HepG2 (cell line): ENCODE measurements around the gene PODN. TPM values are rescaled to one million over a fixed set of nuclear protein-coding genes. Genes with fewer than 3 reads are reported as not detected.

Experiments
- ATF2 ChIP-seq: sonication (generic); formaldehyde crosslinking; IDR thresholded peaks from 2 replicates; pipeline ENCODE4 v1.4.0; 2020; ENCODE audit warnings: missing genetic modification reagents
- FOXK1 ChIP-seq: sonication (generic); formaldehyde crosslinking; IDR thresholded peaks from 2 replicates; pipeline ENCODE4 v1.4.0; 2020; ENCODE audit warnings: low read depth, missing genetic modification reagents, borderline replicate concordance
- HNRNPUL1 ChIP-seq: fragments of 200-400 bp; formaldehyde crosslinking; IDR thresholded peaks from 2 replicates; pipeline ENCODE4 v1.6.1; 2017; ENCODE audit warnings: low read depth, mild to moderate bottlenecking, low read length, moderate library complexity
- MTERF4 ChIP-seq: sonication (generic); formaldehyde crosslinking; IDR thresholded peaks from 2 replicates; pipeline ENCODE4 v1.8.0; 2023; ENCODE audit warnings: mild to moderate bottlenecking, missing genetic modification reagents
- NR1H2 ChIP-seq: sonication (generic); formaldehyde crosslinking; IDR thresholded peaks from 2 replicates; pipeline ENCODE4 v1.8.1; 2022; ENCODE audit warnings: low read depth, missing genetic modification reagents, borderline replicate concordance
- PAF1 ChIP-seq: IDR thresholded peaks from 2 replicates; pipeline ENCODE4 v1.6.1; 2016; ENCODE audit warnings: missing genetic modification reagents, missing compliant biosample characterization
- SMYD3 ChIP-seq: sonication (generic); formaldehyde crosslinking; IDR thresholded peaks from 2 replicates; pipeline ENCODE4 v1.8.1; 2023; ENCODE audit warnings: mild to moderate bottlenecking, missing genetic modification reagents
- SP1 ChIP-seq, 2 experiments: fragments of 450-650 bp in 1 of 2; sonication (generic) in 1 of 2; formaldehyde crosslinking in 1 of 2; IDR thresholded peaks; 2 replicates each; pipeline versions ENCODE4 v1.4.0 to v1.6.1; 2016 to 2020; ENCODE audit warnings: missing genetic modification reagents in 1 of 2
- ZFX ChIP-seq: sonication (generic); formaldehyde crosslinking; IDR thresholded peaks from 2 replicates; pipeline ENCODE4 v1.4.0; 2020; ENCODE audit warnings: mild to moderate bottlenecking, low read depth, missing genetic modification reagents, moderate library complexity
- ZNF12 ChIP-seq: sonication (generic); formaldehyde crosslinking; IDR thresholded peaks from 2 replicates; pipeline ENCODE4 v1.5.0; 2020; ENCODE audit warnings: missing genetic modification reagents
- ZNF180 ChIP-seq: sonication (generic); formaldehyde crosslinking; IDR thresholded peaks from 2 replicates; pipeline ENCODE4 v1.4.0; 2020; ENCODE audit warnings: low read depth, missing genetic modification reagents, borderline replicate concordance
- ZNF530 ChIP-seq: sonication (generic); formaldehyde crosslinking; IDR thresholded peaks from 2 replicates; pipeline ENCODE4 v1.5.0; 2020; ENCODE audit warnings: low read depth, mild to moderate bottlenecking, missing genetic modification reagents
- polyA plus RNA-seq, 8 experiments: library from polyadenylated mRNA; depleted of rRNA in 3 of 8; stranded (reverse) in 7 of 8; unstranded in 1 of 8; fragments of >200 nt; fragmentation: Illumina TruSeq in 4 of 8; extraction: Trizol in 4 of 8; gene quantifications; 2 replicates each; pipeline versions ENCODE4 v1.2.1 to v1.2.3, GENCODE V29; 2011 to 2016; ENCODE audit warnings: low read depth in 4 of 8, missing spikeins in 1 of 8, mixed read lengths in 1 of 8; ENCODE audit not compliant: insufficient read depth in 1 of 8
- total RNA-seq, 5 experiments: library from RNA; depleted of rRNA; stranded (reverse); fragments of >200 nt; fragmentation: Illumina TruSeq; extraction: Trizol; gene quantifications; 2 replicates each; pipeline ENCODE4 v1.2.3, GENCODE V29; 2016; ENCODE audit warnings: low read depth in 1 of 5
- TF ChIP-seq, protein P1 (sequence below): sonication (generic); formaldehyde crosslinking; IDR thresholded peaks from 2 replicates; pipeline ENCODE4 v1.4.0; 2020; ENCODE audit warnings: mild to moderate bottlenecking, missing genetic modification reagents
- TF ChIP-seq, protein P2 (sequence below): IDR thresholded peaks from 2 replicates; pipeline ENCODE4 v1.6.1; 2016; ENCODE audit warnings: missing compliant biosample characterization, missing genetic modification reagents, borderline replicate concordance
- TF ChIP-seq, protein P3 (sequence below): sonication (generic); formaldehyde crosslinking; IDR thresholded peaks from 2 replicates; pipeline ENCODE4 v1.5.0; 2020; ENCODE audit warnings: mild to moderate bottlenecking, missing genetic modification reagents
- TF ChIP-seq, protein P4 (sequence below): sonication (generic); formaldehyde crosslinking; IDR thresholded peaks from 2 replicates; pipeline ENCODE4 v1.4.0; 2020; ENCODE audit warnings: missing genetic modification reagents

PODN gene
- total and polyA plus RNA-seq, 2 of the 13 experiments (the other 11 are each of a cell fraction or from before 2014, with no cell fraction given): 0.13 TPM; not detected in 1

DNA sequence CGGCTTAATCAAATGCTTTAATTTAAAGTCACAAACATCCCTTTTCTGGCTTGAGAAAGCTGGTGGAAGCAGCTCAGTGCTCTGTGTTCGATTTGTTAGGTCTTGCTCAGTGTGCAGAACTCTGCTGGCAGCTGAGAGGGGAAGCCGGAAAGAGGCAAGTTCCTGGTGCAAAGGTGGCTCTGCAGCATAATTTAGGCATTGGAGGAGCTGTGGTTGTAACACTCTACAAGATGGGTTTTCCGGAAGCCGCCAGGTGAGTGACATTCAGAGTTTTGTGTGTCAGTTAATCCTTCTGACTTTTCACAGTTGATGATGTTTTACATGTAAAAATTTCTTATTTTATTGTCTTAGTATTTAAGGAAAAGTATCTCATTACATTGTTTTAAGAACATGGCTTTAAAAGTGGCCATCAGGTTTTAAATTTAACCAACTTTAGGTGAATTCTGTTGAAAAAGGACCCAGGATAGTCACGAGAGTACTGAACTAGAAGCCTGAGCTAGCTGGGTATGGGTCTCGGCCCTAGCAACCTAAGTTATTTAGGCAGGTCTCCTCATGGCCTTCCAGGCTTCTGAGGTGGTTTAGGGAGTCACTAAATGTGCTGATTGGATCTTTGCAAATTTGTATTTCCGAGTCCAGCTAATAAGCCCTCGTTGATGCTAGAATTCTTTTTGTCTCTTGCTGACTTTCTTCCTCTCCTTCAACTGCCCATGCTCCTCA lies 47.1 kb upstream of the PODN start (continued):
- TF ChIP-seq ZNF12 (CRISPR knock-in tag) (no peak), ZNF180 (CRISPR knock-in tag) (no peak), FOXK1 (CRISPR knock-in tag) (0 out of 2 replicates have a peak, but pooled peaks have one; percentile 45), NR1H2 (CRISPR knock-in tag) (no peak), SMYD3 (no peak), ZFX (CRISPR knock-in tag) (peak; percentile 37; the same call in 1 of the 2 replicates), HNRNPUL1 (no peak), ATF2 (peak; percentile 65; the same call in 1 of the 2 replicates), PAF1 (CRISPR knock-in tag) (no peak), SP1 (IDR thresholded peaks at IDR 0.05) (no peak), SP1 (CRISPR knock-in tag; IDR thresholded peaks at IDR 0.05) (peak; percentile 32; the same call in 1 of the 2 replicates), MTERF4 (no peak), ZNF530 (no peak)
- TF ChIP-seq, protein P1, sequence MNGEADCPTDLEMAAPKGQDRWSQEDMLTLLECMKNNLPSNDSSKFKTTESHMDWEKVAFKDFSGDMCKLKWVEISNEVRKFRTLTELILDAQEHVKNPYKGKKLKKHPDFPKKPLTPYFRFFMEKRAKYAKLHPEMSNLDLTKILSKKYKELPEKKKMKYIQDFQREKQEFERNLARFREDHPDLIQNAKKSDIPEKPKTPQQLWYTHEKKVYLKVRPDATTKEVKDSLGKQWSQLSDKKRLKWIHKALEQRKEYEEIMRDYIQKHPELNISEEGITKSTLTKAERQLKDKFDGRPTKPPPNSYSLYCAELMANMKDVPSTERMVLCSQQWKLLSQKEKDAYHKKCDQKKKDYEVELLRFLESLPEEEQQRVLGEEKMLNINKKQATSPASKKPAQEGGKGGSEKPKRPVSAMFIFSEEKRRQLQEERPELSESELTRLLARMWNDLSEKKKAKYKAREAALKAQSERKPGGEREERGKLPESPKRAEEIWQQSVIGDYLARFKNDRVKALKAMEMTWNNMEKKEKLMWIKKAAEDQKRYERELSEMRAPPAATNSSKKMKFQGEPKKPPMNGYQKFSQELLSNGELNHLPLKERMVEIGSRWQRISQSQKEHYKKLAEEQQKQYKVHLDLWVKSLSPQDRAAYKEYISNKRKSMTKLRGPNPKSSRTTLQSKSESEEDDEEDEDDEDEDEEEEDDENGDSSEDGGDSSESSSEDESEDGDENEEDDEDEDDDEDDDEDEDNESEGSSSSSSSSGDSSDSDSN: no peak
- TF ChIP-seq, protein P2, sequence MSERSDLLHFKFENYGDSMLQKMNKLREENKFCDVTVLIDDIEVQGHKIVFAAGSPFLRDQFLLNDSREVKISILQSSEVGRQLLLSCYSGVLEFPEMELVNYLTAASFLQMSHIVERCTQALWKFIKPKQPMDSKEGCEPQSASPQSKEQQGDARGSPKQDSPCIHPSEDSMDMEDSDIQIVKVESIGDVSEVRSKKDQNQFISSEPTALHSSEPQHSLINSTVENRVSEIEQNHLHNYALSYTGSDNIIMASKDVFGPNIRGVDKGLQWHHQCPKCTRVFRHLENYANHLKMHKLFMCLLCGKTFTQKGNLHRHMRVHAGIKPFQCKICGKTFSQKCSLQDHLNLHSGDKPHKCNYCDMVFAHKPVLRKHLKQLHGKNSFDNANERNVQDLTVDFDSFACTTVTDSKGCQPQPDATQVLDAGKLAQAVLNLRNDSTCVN (CRISPR knock-in tag): peak; percentile 35; the same call in 1 of the 2 replicates
- TF ChIP-seq, protein P3, sequence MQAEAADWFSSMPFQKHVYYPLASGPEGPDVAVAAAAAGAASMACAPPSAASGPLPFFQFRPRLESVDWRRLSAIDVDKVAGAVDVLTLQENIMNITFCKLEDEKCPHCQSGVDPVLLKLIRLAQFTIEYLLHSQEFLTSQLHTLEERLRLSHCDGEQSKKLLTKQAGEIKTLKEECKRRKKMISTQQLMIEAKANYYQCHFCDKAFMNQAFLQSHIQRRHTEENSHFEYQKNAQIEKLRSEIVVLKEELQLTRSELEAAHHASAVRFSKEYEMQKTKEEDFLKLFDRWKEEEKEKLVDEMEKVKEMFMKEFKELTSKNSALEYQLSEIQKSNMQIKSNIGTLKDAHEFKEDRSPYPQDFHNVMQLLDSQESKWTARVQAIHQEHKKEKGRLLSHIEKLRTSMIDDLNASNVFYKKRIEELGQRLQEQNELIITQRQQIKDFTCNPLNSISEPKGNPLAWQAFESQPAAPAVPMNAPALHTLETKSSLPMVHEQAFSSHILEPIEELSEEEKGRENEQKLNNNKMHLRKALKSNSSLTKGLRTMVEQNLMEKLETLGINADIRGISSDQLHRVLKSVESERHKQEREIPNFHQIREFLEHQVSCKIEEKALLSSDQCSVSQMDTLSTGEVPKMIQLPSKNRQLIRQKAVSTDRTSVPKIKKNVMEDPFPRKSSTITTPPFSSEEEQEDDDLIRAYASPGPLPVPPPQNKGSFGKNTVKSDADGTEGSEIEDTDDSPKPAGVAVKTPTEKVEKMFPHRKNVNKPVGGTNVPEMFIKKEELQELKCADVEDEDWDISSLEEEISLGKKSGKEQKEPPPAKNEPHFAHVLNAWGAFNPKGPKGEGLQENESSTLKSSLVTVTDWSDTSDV (CRISPR knock-in tag): no peak
- TF ChIP-seq, protein P4, sequence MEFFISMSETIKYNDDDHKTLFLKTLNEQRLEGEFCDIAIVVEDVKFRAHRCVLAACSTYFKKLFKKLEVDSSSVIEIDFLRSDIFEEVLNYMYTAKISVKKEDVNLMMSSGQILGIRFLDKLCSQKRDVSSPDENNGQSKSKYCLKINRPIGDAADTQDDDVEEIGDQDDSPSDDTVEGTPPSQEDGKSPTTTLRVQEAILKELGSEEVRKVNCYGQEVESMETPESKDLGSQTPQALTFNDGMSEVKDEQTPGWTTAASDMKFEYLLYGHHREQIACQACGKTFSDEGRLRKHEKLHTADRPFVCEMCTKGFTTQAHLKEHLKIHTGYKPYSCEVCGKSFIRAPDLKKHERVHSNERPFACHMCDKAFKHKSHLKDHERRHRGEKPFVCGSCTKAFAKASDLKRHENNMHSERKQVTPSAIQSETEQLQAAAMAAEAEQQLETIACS (CRISPR knock-in tag): no peak
